ENCODE data around the gene ACY1.

GRCh38 chr3:51934991-51935885 lies 48.1 kb upstream of the ACY1 start:
- TF ChIP-seq CTCF (IDR thresholded peaks at IDR 0.05), result no peak
- no peak for TF ChIP-seq ZFX (IDR thresholded peaks at IDR 0.05; ENCODE audit: borderline replicate concordance)

Measured in 22Rv1 (cell line).